Activated CD8-positive, alpha-beta memory T cell treated with anti-CD3 and anti-CD28 coated beads for 48 hours (primary cell): ENCODE results near the gene SLC16A2.
"Not testable (repeated sequence)": the region's sequence is repeated elsewhere in the genome, so short reads cannot be mapped to it uniquely, and the experiment has no call there.

ENCODE experiments used
- DNase-seq, 3 experiments: peaks; one replicate each; pipeline ENCODE4 v3.0.0-alpha.2; 2020; ENCODE audit warnings: low read depth in 2 of 3, low spot score in 2 of 3

SLC16A2 gene

DNA sequence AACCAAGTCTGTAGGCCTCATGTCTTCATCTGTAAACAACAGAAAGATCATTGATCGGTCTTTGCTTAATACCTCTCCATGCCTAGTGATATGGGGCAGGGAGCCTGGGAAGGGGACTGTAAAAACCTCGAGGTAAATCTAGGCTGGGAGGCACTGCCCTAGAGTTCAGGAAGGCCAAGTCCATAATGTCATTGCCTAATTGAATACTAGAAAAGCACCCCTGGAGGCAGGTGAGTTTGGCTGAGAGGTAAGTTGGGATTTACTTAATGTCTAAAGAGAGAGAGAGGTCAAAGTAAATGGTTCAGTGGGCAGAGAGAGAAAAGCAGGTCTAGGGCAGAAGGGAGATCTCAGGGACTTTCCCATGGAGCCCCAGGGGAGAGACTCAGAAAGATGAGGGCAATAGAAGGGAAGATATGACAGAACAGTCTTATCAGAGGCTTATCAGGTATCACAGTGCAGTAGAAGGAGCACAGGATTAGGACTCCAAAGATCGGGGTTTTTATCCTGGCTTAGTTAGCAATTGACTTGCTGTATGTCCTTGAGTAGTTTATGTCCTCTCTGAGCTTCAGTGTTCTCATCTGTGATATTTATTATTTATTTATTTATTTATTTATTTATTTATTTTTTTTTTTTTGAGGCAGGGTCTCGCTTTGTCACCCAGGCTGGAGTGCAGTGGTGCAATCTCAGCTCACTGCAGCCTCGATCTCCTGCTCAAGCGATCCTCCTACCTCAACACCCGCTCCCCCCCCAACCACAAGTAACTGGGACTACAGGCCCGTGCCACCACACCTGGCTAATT is 85.2 kb downstream of the SLC16A2 start:
- no peak for DNase-seq

DNA sequence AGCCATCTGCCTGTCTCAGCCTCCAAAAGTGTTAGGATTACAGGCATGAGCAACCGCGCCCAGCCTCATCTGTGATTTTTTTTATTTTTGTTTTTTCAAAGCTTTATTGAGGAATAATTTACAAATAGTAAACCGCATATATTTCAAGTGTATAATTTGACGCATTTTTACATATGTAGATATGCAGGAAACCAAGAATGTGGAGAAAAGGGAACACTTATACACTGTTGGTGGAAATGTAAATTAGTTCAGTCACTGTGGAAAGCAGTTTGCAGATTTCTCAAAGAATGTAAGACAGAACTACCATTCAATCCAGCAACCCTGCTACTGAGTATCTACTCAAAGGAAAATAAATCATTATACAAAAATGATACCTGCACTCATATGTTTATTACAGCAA is 85.9 kb downstream of the SLC16A2 start:
- no peak for DNase-seq

DNA sequence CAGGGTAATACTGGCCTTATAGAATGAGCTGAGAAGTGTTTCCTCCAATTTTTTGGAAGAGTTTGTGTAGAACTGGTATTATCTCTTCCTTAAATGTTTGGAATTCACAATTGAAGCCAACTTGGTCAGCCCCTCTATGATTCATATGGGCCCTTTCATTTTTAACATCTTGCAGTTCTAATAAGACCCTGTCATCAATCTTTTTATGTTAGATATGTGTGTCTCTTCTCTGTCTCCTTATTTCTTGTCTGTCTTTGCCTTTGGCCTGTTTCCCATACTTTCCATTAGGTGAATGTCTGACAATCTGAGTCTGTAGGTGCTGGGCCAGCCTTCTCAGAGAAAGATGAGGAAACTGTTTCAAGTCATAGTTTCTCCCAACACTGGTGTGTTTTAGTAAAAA is 88.7 kb downstream of the SLC16A2 start:
- no peak for DNase-seq

DNA sequence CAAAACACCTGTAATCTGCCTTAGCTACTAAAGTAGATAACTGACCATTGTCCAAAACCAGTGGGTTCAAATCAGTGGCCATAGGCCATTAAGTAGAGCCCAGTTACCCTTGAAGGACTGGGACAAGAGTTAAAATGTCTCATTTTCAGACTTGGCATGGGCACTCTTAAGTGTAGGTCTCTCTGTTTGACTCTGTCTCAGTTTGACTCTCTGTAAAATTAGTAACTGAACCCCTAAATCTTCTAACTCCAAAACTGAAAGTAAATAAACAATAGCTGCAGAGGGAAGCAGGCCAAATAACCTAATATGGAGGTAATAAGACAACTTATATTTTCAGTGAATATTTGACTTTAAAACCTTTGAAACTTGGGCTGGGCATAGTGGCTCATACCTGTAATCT is 89.1 kb downstream of the SLC16A2 start:
- DNase-seq = no peak

DNA sequence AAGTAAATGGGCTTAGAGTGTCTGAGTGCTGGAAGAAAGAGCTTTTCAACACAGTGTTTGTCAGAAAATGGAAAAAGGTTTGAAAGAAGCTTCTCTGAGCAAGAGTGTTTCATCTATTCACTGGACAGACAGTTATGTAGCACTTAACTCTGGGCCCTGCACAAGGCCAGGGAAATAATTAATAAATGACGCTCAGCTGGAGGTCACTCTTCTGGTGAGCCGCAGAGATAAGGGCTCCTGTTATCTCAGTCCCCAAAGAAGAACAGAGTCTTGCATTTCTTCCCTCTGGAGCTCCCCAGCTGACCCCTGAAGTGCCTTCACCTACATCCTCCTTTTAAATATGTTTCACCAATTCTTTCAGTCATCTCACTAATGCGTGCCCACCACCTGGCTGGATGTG is 90.4 kb downstream of the SLC16A2 start:
- no peak for DNase-seq

DNA sequence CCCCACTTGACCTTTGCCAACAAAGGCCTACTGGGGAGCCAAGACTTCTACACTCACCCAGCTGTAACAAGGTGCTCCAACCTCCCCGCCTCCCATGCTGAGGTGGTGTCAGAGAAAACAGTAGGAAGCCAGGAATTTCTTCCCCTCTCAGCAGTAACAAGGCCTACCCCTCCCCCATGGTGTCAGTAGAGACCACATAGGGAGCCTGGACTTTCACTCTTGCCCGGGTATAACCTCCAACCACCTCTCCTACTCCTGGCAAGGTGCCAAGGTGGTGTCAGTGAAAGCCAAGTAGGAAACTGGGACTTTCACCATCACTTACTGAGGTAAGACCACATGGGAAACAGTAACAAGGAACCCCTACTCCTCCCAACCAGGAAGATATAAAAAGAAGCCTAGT is 93.1 kb downstream of the SLC16A2 start:
- no peak for DNase-seq

DNA sequence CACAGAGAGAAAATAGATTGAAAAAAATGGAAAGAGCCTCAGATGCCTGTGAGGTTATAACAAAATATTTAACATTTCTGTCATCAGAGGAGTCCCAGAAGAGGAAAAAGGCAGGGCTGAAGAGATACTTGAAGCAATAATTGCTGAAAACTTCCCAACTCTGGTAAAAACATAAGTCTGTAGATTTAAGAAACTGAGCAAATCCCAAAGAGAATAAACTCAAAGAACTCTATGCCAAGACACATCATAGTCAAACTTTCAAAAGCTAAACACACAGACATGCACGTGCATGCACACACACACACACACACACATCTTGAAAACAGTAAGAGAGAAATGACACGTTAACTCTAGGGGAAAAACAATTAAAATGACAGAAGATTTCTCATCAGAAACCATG is 94.1 kb downstream of the SLC16A2 start:
- no peak for DNase-seq

DNA sequence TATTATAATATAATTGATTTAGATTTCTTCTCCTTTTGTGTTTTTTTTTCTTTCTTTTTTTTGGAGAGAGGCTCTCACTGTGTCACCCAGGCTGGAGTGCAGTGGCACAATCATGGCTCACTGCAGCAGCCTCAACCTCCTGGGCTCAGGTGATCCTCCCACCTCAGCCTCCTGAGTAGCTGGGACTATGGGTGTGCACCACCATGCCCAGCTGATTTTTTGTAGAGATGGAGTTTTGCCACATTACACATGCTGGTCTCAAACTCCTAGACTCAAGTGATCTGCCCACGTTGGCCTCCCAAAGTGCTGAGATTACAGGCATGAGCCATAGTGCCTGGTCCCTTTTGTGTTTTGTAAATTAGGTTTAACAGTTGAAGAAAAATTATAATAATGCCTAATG is 94.7 kb downstream of the SLC16A2 start:
- DNase-seq = not testable (repeated sequence)

DNA sequence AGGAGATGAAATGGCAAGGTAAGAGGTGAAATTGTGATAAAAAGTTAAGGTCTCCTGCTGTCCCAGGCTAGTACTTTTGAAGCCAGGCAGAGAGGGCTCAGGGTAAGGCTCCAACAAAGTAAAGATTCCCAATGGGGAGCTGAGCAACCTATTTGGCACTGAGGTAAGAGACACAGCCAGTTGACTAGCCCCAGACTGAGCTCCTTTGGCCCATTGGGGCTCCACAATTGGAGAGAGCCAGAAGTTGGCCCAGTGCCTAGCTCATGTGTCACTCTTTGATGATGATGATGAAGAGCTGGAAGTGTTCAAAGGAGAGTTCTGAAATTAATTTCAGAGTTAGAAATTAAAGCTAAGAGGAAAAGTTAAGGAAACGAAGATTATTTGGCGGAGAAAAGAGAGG is 98.6 kb downstream of the SLC16A2 start:
- no peak for DNase-seq

DNA sequence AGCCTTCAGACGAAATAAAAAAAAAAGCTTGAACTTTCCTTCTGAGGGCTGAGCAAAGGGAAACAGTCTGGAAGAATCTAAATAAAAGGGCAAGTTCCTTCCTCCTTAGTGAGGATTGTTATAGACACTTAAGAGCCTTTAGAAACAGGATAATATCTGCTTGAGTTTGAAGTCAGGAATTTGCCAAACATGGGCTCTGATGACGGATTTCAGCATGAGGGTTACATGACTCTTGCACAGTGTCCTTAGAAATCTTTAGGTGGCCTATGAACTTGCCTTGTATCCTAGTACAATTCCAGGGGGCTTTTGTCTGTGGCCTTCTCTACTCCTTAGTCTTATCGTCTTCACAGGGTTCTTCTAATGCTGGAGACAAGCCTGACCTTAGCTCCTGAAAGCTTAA is 99.0 kb downstream of the SLC16A2 start:
- no peak for DNase-seq

DNA sequence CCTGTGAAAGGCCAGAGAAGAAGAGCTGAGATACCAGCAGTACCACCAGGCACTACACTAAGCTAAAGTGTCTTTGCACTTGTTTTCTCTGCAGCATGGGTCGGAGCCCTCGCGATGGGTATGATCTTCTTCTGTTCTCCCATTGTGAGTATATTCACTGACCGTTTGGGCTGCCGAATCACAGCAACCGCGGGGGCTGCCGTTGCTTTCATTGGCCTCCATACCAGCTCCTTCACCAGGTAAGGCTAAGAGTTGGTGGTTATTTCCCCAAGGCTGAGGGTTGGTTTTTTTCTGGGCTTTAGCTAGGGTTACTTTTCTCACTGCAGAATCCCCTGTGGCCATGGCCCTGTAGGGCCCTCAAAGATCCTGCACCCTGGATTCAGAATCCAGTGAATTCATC is 99.6 kb downstream of the SLC16A2 start:
- DNase-seq = no peak

DNA sequence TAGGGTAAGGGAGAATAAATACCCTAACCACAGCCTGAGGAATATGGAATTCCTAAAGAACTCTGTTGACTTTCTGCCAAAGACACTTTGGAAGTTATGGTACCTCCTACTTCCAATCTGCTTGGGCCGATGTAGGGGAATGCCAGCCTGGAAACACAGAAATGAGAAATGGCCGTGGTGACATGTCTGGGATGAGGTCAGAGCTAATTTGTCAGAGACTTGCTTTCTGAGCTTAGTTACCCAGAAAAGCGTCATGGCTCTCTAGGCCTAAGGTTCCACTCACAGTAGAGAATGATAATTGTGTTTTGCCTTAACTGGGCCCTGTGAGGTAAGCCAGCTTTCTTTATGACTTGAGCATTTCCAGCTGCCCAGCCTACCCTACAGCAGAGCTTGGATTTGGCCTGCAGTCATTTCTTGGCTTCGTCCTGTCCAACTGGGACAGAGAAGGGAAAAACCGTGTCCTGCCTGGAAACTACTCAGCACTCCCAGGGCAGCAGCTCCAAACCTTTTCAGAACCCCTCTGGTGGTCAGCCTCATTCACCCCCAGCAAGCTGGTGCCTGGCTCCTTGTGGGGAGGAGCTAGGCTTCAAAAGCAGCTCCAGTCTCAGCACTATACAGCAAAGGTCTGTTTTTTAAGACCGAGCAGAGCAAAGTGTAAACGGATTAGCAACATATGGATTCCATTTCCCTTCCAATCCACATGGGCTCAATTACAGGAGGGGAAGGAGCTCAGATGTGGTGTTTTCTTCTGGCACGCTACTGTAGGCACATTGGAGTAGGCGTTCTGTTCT is 100.9 kb downstream of the SLC16A2 start:
- no peak for DNase-seq

DNA sequence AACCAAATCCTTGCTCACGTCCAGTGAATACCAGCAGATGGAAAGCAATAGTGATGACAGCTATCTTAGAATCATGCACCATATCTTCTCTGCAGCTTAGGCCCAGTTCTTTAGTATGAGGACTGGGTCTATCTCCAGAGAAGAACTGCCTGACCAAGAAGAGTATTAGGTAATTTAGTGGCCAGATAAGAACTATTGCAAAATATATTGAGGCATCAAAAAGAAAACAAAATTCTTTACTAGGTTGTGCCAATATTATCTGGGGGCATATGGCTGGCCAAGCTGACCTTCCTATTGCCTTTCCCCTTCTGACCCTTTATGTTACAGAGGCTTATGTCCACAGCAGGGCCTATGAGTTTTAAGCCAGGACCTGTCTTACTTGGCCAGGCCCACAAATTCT is 101.9 kb downstream of the SLC16A2 start:
- DNase-seq = no peak

DNA sequence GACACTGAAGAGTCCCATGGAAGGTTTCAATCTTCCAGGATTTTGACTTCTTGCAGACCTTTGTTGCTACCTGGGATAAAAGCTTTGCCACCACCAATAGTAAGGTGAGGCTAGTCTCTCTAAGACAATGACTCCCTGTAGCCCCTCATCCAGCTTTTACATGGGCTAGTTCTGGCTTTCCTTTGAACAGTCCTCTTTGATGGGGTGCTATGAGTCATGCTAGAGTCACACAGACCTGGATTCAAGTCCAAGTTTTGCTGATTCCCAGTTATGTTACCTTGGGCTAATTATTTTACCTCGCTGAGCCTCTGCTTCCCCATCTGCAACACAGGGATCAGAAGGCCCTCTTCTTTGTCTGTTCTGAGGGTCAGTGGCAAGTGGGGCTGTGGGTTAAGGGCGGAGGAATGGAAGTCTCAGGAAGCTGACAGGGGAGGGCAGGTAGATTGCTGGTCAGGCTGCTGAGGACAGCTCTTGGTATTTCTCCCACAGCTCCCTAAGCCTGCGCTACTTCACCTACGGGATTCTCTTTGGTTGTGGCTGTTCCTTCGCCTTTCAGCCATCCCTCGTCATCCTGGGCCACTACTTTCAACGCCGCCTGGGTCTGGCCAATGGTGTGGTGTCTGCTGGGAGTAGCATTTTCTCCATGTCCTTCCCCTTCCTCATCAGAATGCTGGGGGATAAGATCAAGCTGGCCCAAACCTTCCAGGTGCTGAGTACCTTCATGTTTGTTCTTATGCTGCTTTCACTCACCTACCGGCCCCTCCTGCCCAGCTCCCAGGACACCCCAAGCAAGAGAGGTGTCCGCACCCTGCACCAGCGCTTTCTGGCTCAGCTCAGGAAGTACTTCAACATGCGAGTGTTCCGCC is 102.8 kb downstream of the SLC16A2 start:
- no peak for DNase-seq

DNA sequence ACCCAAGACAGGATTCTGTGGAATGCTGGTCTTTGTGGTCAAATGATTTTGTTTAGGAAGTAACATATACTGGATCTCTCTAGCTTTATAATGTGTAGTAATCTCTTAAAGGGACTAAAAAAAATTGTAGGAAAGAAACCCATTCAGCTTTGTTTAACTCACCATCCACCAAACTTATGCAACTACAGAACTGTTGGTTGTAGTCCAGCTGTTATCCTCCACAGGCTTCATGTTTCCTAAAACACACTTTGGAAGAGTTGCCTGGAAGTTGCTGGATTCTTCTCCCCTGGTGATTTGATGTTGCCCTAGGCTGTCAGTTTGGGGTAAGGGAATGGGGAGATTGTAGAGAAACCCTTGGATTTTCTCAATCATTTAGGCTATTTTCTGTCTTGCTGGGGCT is 103.8 kb downstream of the SLC16A2 start:
- DNase-seq = no peak

DNA sequence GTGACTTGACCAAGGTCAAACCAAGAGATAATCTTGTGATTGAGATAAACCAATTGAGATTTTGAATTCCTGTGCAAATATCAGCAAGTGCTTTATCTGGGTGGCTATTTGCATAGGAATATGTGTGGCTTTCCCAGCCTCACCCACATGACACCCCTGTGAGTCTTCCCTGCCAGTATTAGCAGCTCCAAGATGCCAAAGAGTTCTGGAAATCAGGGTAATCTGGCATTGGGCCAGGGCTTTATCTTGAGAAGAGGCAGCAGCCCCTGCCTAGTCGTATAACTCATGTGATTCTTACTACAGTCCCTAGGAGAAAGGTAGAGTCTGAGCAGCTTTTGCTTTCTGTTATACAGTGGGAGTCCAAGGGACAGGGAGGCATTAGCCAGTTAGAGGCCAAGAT is 105.5 kb downstream of the SLC16A2 start:
- no peak for DNase-seq

DNA sequence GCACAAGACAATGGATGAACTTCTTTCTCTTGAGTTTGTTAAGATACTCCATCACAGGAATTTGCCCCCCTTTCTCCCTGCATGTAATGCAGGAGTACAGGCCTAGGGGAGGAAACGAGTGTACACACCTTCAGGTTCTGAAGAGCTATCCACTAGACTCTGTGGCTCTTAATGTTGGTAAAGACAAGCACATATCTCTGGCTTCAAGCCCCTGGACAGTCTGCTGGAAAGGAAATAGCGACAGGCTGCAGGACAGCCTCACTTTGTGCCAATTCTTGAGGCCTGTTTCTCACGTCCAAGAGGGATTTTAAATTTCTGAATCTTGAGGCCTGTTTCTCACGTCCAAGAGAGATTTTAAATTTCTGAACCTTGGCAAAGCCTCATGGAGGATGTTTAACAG is 106.1 kb downstream of the SLC16A2 start:
- no peak for DNase-seq

DNA sequence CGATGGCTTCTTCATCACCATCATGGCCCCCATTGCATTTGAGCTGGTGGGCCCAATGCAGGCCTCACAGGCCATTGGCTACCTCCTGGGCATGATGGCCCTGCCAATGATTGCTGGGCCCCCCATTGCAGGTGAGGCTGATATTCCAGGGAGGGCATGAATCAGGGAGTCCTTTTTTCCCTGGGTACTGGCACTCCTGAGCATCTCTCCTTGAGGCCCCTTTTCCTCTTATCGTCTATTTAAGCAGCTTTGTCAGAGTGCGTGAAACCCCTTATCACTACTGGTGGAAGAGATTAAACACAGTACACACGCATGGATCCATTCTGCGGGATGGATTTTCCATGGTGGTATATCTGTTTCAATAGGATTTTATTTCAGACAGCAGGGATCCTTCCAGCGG is 108.0 kb downstream of the SLC16A2 start:
- no peak for DNase-seq

DNA sequence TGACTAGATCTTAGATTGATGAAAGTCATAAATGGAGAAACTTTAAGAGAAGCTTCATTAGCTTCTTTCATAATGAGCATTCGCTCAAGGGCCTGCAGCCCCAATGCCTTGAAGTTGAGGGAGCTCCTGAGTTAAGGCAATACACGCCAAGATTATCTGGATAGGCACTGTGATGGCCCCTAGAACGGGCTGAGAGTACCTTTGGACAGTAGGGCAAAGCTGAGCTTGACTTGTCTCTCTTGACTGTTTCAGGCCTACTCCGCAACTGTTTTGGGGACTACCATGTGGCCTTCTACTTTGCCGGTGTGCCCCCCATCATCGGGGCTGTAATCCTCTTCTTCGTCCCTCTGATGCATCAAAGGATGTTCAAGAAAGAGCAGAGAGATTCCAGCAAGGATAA is 109.8 kb downstream of the SLC16A2 start:
- no peak for DNase-seq

DNA sequence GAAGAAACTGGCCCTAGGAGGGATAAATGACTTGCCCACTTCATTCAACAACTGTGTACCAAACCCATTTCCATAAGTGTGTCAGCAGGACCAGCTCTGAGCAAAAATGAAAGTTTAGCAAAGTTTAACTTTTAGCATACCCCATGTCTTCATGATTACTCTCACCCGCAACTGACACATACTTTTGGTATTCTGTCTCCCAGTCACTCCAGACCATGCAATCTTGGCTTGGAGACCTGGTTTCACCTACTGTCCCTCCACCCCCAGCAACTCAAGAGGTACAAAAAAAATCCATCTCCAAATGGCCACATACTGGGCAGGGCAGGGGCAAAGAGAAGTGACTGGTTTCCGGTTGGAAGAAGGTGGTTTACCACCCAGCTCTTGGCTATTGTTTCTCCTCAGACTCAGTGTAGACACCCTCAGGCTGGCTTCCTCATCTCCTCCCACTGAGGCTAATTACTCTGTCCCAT is 113.3 kb downstream of the SLC16A2 start:
- no peak for DNase-seq

DNA sequence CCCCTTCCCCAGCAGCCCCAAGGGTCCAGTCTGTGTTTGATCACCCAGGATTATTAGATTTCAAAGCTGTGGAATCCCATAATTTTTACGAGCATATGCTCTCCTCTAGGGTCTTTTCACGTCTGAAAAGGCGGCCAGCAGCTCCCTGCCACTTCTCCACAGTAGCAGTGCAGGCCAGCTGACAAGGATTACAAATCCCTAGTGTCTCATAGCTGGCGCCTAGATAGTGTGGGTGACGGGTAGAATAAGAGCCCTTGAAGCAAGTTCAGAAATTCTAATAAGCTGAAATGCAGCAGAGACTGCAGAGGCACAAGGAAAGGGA is 113.8 kb downstream of the SLC16A2 start:
- DNase-seq = no peak
